GM12872 (cell line): Measurements from ENCODE around the gene SETD5.

Experiments
- CTCF ChIP-seq: IDR thresholded peaks from 3 replicates; pipeline ENCODE4 v1.5.1; 2011; ENCODE audit warnings: low read depth, mild to moderate bottlenecking, low read length, moderate library complexity; ENCODE audit not compliant: insufficient read depth

The SETD5 gene

GRCh38 chr3:9385187-9386077 is 12.0 kb upstream of the SETD5 start:
- no peak for TF ChIP-seq CTCF

- TF ChIP-seq CTCF, result no peak
These were observed 11.3 kb upstream of the SETD5 start for GRCh38 chr3:9386078-9386459.

GRCh38 chr3:9386501-9387321 is 10.7 kb upstream of the SETD5 start:
- no peak for TF ChIP-seq CTCF

- no peak for TF ChIP-seq CTCF
These were observed 10.1 kb upstream of the SETD5 start for GRCh38 chr3:9387322-9387655.

GRCh38 chr3:9388142-9388541 is 9.3 kb upstream of the SETD5 start:
- TF ChIP-seq CTCF, result no peak

GRCh38 chr3:9388562-9389272 is 8.7 kb upstream of the SETD5 start:
- TF ChIP-seq CTCF, result no peak
